Upper lobe of right lung (tissue), 1 donor: ENCODE measurements around the gene AKIRIN2. TPM values are rescaled to one million over a fixed set of nuclear protein-coding genes. Genes with fewer than 3 reads are reported as not detected.
"Not testable (repeated sequence)": the region's sequence is repeated elsewhere in the genome, so short reads cannot be mapped to it uniquely, and the experiment has no call there.

ENCODE experiments used
- ATAC-seq: fragments of 200-7000 bp; cut with Tn5 transposase; one replicate; pipeline ENCODE4 v1.9.1; 2020; ENCODE audit warnings: mild to moderate bottlenecking, moderate library complexity
- DNase-seq: peaks from one replicate; pipeline ENCODE4 v3.0.0-alpha.2; 2020
- H3K27ac ChIP-seq: fragments of 200-600 bp; one replicate; pipeline ENCODE4 v1.8.0; 2022
- H3K27me3 ChIP-seq: fragments of 200-600 bp; one replicate; pipeline ENCODE4 v1.8.0; 2022; ENCODE audit warnings: mild to moderate bottlenecking
- H3K36me3 ChIP-seq: fragments of 200-600 bp; one replicate; pipeline ENCODE4 v1.8.0; 2022
- H3K4me1 ChIP-seq: fragments of 200-600 bp; one replicate; pipeline ENCODE4 v1.8.0; 2022
- H3K4me3 ChIP-seq: fragments of 200-600 bp; one replicate; pipeline ENCODE4 v1.8.0; 2022; ENCODE audit warnings: mild to moderate bottlenecking
- H3K9me3 ChIP-seq: fragments of 200-600 bp; one replicate; pipeline ENCODE4 v1.8.0; 2022
- CTCF ChIP-seq: fragments of 200-600 bp; IDR thresholded peaks from one replicate; pipeline ENCODE4 v1.8.0; 2022; ENCODE audit warnings: antibody characterized with exemption
- intact Hi-C: fragments of 100-400 bp; cut with DNase I; formaldehyde crosslinking; loops from one replicate; pipeline ENCODE4 v1.11.0; 2022
- total RNA-seq: library from RNA; stranded (reverse); fragmentation: NEBNext Ultra II Directional; extraction: Animal tissue kit (Norgen Biotek cat#: 25700); gene quantifications from one replicate; pipeline ENCODE4 v1.2.1, GENCODE V29; 2021
- donor health status: DM: no; HTN: yes; CAD: no; lungs with severe emphysema.

Gene AKIRIN2
- total RNA-seq, 1 donor from 2014 or later = 56.6 TPM

GRCh38 chr6:87692086-87692485, 9.9 kb downstream of the AKIRIN2 start:
- intact Hi-C loops = no loop called here
- Histone ChIP-seq H3K9me3 (no peaks in the 10 kb centered on the region), H3K4me1 (peaks cover 52% of the 10 kb centered on the region), H3K27ac (peak overlapping the region; percentile 2), H3K36me3 (no peaks in the 10 kb centered on the region), H3K4me3 (no peak overlapping the region), H3K27me3 (no peaks in the 10 kb centered on the region)
- TF ChIP-seq CTCF = no peak
- ATAC-seq (no peak), DNase-seq (no peak)

- Histone ChIP-seq H3K9me3 (no peaks in the 10 kb centered on the region), H3K4me3 (no peak overlapping the region), H3K36me3 (no peaks in the 10 kb centered on the region), H3K4me1 (peaks cover 48% of the 10 kb centered on the region), H3K27ac (no peak overlapping the region), H3K27me3 (no peaks in the 10 kb centered on the region)
- ATAC-seq (no peak), DNase-seq (no peak)
- intact Hi-C loops = no loop called here
- no peak for TF ChIP-seq CTCF
Measured at GRCh38 chr6:87690441-87690840, 11.6 kb downstream of the AKIRIN2 start.

GRCh38 chr6:87687893-87688292, 14.1 kb downstream of the AKIRIN2 start:
- intact Hi-C loops, H3K27ac ChIP-seq, H3K36me3 ChIP-seq, H3K27me3 ChIP-seq, H3K9me3 ChIP-seq, DNase-seq, ATAC-seq, H3K4me3 ChIP-seq: not testable (repeated sequence)
- H3K4me1 ChIP-seq = peaks cover 37% of the 10 kb centered on the region

- H3K4me1 ChIP-seq = peaks cover 36% of the 10 kb centered on the region
- H3K4me3 ChIP-seq = no peak overlapping the region
- no peak for TF ChIP-seq CTCF
- no peak overlapping the region for H3K27ac ChIP-seq
- DNase-seq = no peak
- H3K27me3 ChIP-seq = no peaks in the 10 kb centered on the region
- intact Hi-C loops = no loop called here
- no peaks in the 10 kb centered on the region for H3K36me3 ChIP-seq
- ATAC-seq = no peak
- no peaks in the 10 kb centered on the region for H3K9me3 ChIP-seq
Measured at GRCh38 chr6:87687296-87687695, 14.7 kb downstream of the AKIRIN2 start.

- intact Hi-C loops, H3K27ac ChIP-seq, ATAC-seq: not testable (repeated sequence)
Measured at GRCh38 chr6:87686636-87687205, 15.3 kb downstream of the AKIRIN2 start.

GRCh38 chr6:87684895-87685654, 17.0 kb downstream of the AKIRIN2 start:
- ATAC-seq (peak; percentile 65), DNase-seq (no peak)
- no peak overlapping the region for H3K4me3 ChIP-seq
- H3K27ac ChIP-seq = no peak overlapping the region
- H3K9me3 ChIP-seq = no peaks in the 10 kb centered on the region
- TF ChIP-seq CTCF = no peak
- peaks cover 14% of the 10 kb centered on the region for H3K36me3 ChIP-seq
- no peaks in the 10 kb centered on the region for H3K27me3 ChIP-seq
- H3K4me1 ChIP-seq = peaks cover 24% of the 10 kb centered on the region
- intact Hi-C loops = no loop called here

More at GRCh38 chr6:87686636-87687205, 15.3 kb downstream of the AKIRIN2 start:
- DNase-seq, H3K9me3 ChIP-seq, H3K27me3 ChIP-seq, H3K36me3 ChIP-seq, H3K4me3 ChIP-seq: not testable (repeated sequence)
- H3K4me1 ChIP-seq = peaks cover 33% of the 10 kb centered on the region
